Kidney (tissue), 14 donors: ENCODE measurements around the gene UNKL. TPM values are rescaled to one million over a fixed set of nuclear protein-coding genes. Genes with fewer than 3 reads are reported as not detected.

Experiments
- DNase-seq, 5 donors: peaks; one replicate each; pipeline ENCODE4 v3.0.0-alpha.2; 2013 to 2020
- FAIRE-seq: peaks from 2 replicates; lab custom pipeline; 2012; peaks lifted over from hg19 to GRCh38; lab: Jason Lieb, UNC
- H3K27ac ChIP-seq, 2 donors: one replicate each; pipeline ENCODE4 v1.7.0; 2013; ENCODE audit warnings: low read depth in 2 of 2, low read length in 2 of 2, inconsistent platforms in 1 of 2
- H3K27me3 ChIP-seq: one replicate; pipeline ENCODE4 v1.7.1; 2013; ENCODE audit warnings: low read length, inconsistent platforms; ENCODE audit not compliant: control insufficient read depth, insufficient read depth
- H3K36me3 ChIP-seq, 3 donors: one replicate each; pipeline versions ENCODE4 v1.7.0 to v1.7.1; 2013; ENCODE audit warnings: low read length in 3 of 3, control low read depth in 1 of 3, inconsistent platforms in 1 of 3; ENCODE audit not compliant: insufficient read depth in 3 of 3, control insufficient read depth in 2 of 3
- H3K4me1 ChIP-seq, 3 donors: one replicate each; pipeline versions ENCODE4 v1.7.0 to v1.7.1; 2013; ENCODE audit warnings: low read length in 3 of 3, inconsistent platforms in 1 of 3, low read depth in 1 of 3; ENCODE audit not compliant: control insufficient read depth in 2 of 3, insufficient read depth in 2 of 3
- H3K4me3 ChIP-seq, 3 donors: one replicate each; pipeline versions ENCODE4 v1.7.0 to v1.8.1; 2013; ENCODE audit warnings: low read length in 3 of 3, control low read depth in 1 of 3, inconsistent platforms in 1 of 3
- H3K9ac ChIP-seq, 3 donors: one replicate each; pipeline versions ENCODE4 v1.7.0 to v1.7.1; 2013; ENCODE audit warnings: low read length in 3 of 3, control low read depth in 1 of 3, inconsistent platforms in 1 of 3
- H3K9me3 ChIP-seq, 3 donors: one replicate each; pipeline versions ENCODE4 v1.7.0 to v1.7.1; 2013; ENCODE audit warnings: low read length in 3 of 3, control low read depth in 1 of 3, inconsistent platforms in 1 of 3; ENCODE audit not compliant: control insufficient read depth in 2 of 3, insufficient read depth in 1 of 3
- CTCF ChIP-seq: IDR thresholded peaks from 3 replicates; pipeline ENCODE4 v1.5.1; 2012; ENCODE audit warnings: mild to moderate bottlenecking, moderate library complexity, borderline replicate concordance; ENCODE audit not compliant: insufficient read depth; ENCODE audit errors: extremely low read depth
- intact Hi-C: fragments of 100-400 bp; cut with DNase I; formaldehyde crosslinking; loops from one replicate; pipeline ENCODE4 v1.11.1; 2022
- polyA plus RNA-seq: library from polyadenylated mRNA; stranded (reverse); fragments of 350-450 nt; fragmentation: Illumina TruSeq; extraction: RNeasy Lipid Tissue Mini Kit (QIAGEN cat#74804); gene quantifications from one replicate; pipeline ENCODE4 v1.2.3, GENCODE V29; 2014; ENCODE audit warnings: low read depth, low replicate concordance; ENCODE audit not compliant: insufficient read depth
- total RNA-seq: library from RNA; stranded (reverse); fragmentation: NEBNext Ultra II Directional; extraction: Animal tissue kit (Norgen Biotek cat#: 25700); gene quantifications from one replicate; pipeline ENCODE4 v1.2.1, GENCODE V29; 2021
- donor health status: control.
- donor health status: control.
- donor health status: control.
- donor health status: control.
- donor health status: control.
- donor health status: DM: yes; HTN: yes; CAD: no.
- donor health status: Normal renal cell carcinoma (clear cell type).

The UNKL gene
- total and polyA plus RNA-seq, 2 donors from 2014 or later, result 5.5 to 26.0 TPM

- peaks cover 0 to 25% (median 4%) of the 10 kb centered on the region in 3 donors for H3K36me3 ChIP-seq
- intact Hi-C loops, result no loop called here
- H3K9ac ChIP-seq, result no peak overlapping the region
- FAIRE-seq (no peak), DNase-seq (no peak)
- H3K27me3 ChIP-seq, result no peaks in the 10 kb centered on the region
- no peaks in the 10 kb centered on the region for H3K4me1 ChIP-seq
- no peak for TF ChIP-seq CTCF
- H3K27ac ChIP-seq, result no peak overlapping the region
- H3K4me3 ChIP-seq, result no peak overlapping the region
- no peaks in the 10 kb centered on the region for H3K9me3 ChIP-seq
Observed at GRCh38 chr16:1325673-1326371, 88.7 kb downstream of the UNKL start.

GRCh38 chr16:1325261-1325660 lies 89.2 kb downstream of the UNKL start:
- no peak overlapping the region for H3K4me3 ChIP-seq
- H3K27ac ChIP-seq, result no peak overlapping the region
- no peaks in the 10 kb centered on the region for H3K27me3 ChIP-seq
- H3K36me3 ChIP-seq, result peaks cover 0 to 31% (median 9%) of the 10 kb centered on the region in 3 donors
- intact Hi-C loops, result no loop called here
- no peaks in the 10 kb centered on the region for H3K9me3 ChIP-seq
- H3K9ac ChIP-seq, result no peak overlapping the region
- DNase-seq (no peak), FAIRE-seq (no peak)
- no peaks in the 10 kb centered on the region for H3K4me1 ChIP-seq
- TF ChIP-seq CTCF, result no peak

- Histone ChIP-seq H3K9ac (no peak overlapping the region), H3K9me3 (no peaks in the 10 kb centered on the region), H3K27me3 (no peaks in the 10 kb centered on the region), H3K27ac (no peak overlapping the region), H3K36me3 (peaks cover 1 to 39% (median 13%) of the 10 kb centered on the region in 3 donors), H3K4me3 (no peak overlapping the region), H3K4me1 (no peaks in the 10 kb centered on the region)
- no peak for TF ChIP-seq CTCF
- intact Hi-C loops, result no loop called here
- DNase-seq (no peak), FAIRE-seq (no peak)
Observed at GRCh38 chr16:1324286-1324826, 90.1 kb downstream of the UNKL start.
